Endothelial cell of umbilical vein (primary cell): ENCODE measurements around the gene ABCC11. TPM values are rescaled to one million over a fixed set of nuclear protein-coding genes. Genes with fewer than 3 reads are reported as not detected.

Experiments used
- BruUV-seq: library from RNA; stranded (reverse); fragments of 400-500 nt; replicated peaks from 2 replicates; lab custom pipeline; 2021; lab: Mats Ljungman, UMichigan
- CTCF ChIA-PET: fragments of 300-600, 350-600 bp; sonication (Branson Sonifier 250); formaldehyde crosslinking; loops from one replicate; lab custom pipeline; 2021; ENCODE audit warnings: antibody characterized with exemption, inconsistent platforms; lab: Charles Lee
- POLR2A ChIA-PET: fragments of 300-600, 350-600 bp; sonication (Branson Sonifier 250); formaldehyde crosslinking; loops from one replicate; lab custom pipeline; 2021; ENCODE audit warnings: antibody characterized with exemption, inconsistent platforms; lab: Charles Lee
- DNase-seq: peaks from one replicate; pipeline ENCODE4 v3.0.0-alpha.2; 2011; ENCODE audit warnings: low read depth, low spot score
- FAIRE-seq: peaks from 2 replicates; lab custom pipeline; 2011; peaks lifted over from hg19 to GRCh38; lab: Jason Lieb, UNC
- H2AFZ ChIP-seq: 2 replicates; pipeline ENCODE4 v1.6.0; 2012; ENCODE audit warnings: low read depth, low read length, control low read depth, inconsistent platforms
- H3K27ac ChIP-seq: 2 replicates; pipeline ENCODE4 v1.5.1; 2011; ENCODE audit warnings: low read depth, mild to moderate bottlenecking, control low read depth, low read length, moderate library complexity; ENCODE audit not compliant: insufficient read depth
- H3K27me3 ChIP-seq, 2 experiments: 2 replicates each; pipeline versions ENCODE4 v1.6.0 to v1.6.1; 2011; ENCODE audit warnings: low read length in 2 of 2, mixed read lengths in 1 of 2; ENCODE audit not compliant: control insufficient read depth in 2 of 2, insufficient read depth in 2 of 2
- H3K36me3 ChIP-seq, 2 experiments: 2 replicates in 1 of 2; 3 replicates in 1 of 2; pipeline ENCODE4 v1.5.1; 2011; ENCODE audit warnings: low read length in 2 of 2, mild to moderate bottlenecking in 1 of 2, moderate library complexity in 1 of 2; ENCODE audit not compliant: control insufficient read depth in 2 of 2, insufficient read depth in 2 of 2; ENCODE audit errors: extremely low read depth in 1 of 2
- H3K4me1 ChIP-seq: 3 replicates; pipeline ENCODE4 v1.5.1; 2011; ENCODE audit warnings: mild to moderate bottlenecking, low read length; ENCODE audit not compliant: control insufficient read depth, insufficient read depth; ENCODE audit errors: extremely low read depth
- H3K4me2 ChIP-seq: 2 replicates; pipeline ENCODE4 v1.6.1; 2011; ENCODE audit warnings: low read length, control low read depth, mixed read lengths; ENCODE audit not compliant: insufficient read depth
- H3K4me3 ChIP-seq, 3 experiments: fragments of 200-600 bp in 1 of 3; sonication (generic), shearing (Covaris generic) in 1 of 3; replicated peaks in 1 of 3; 2 replicates each; pipeline ENCODE4 v1.5.1; 2011 to 2016; ENCODE audit warnings: control low read depth in 3 of 3, low read length in 3 of 3, mild to moderate bottlenecking in 2 of 3, inconsistent platforms in 1 of 3, low read depth in 1 of 3, moderate library complexity in 1 of 3; ENCODE audit not compliant: insufficient read depth in 1 of 3
- H3K79me2 ChIP-seq: 2 replicates; pipeline ENCODE4 v1.6.0; 2012; ENCODE audit warnings: low read length, inconsistent platforms; ENCODE audit not compliant: control insufficient read depth, insufficient read depth
- H3K9ac ChIP-seq: replicated peaks from 2 replicates; pipeline ENCODE3; 2011; ENCODE audit warnings: low read length, control low read depth; ENCODE audit not compliant: insufficient read depth; ENCODE audit errors: extremely low read depth
- H3K9me1 ChIP-seq: replicated peaks from 3 replicates; pipeline ENCODE4 v1.6.0; 2011; ENCODE audit warnings: mild to moderate bottlenecking, low read length; ENCODE audit not compliant: control insufficient read depth, insufficient read depth; ENCODE audit errors: extremely low read depth
- H3K9me3 ChIP-seq: replicated peaks from 2 replicates; pipeline ENCODE4 v1.5.1; 2012; ENCODE audit warnings: low read length, inconsistent platforms; ENCODE audit not compliant: control insufficient read depth, insufficient read depth
- H4K20me1 ChIP-seq: replicated peaks from 2 replicates; pipeline ENCODE3; 2011; ENCODE audit warnings: mild to moderate bottlenecking, low read length; ENCODE audit not compliant: control insufficient read depth, insufficient read depth; ENCODE audit errors: extremely low read depth
- EZH2 ChIP-seq: IDR thresholded peaks from 2 replicates; pipeline ENCODE4 v1.6.1; 2012; ENCODE audit warnings: borderline replicate concordance, low read depth, mild to moderate bottlenecking, moderate library complexity, low read length, inconsistent platforms; ENCODE audit not compliant: severe bottlenecking
- FOS ChIP-seq: IDR thresholded peaks from 2 replicates; pipeline ENCODE4 v1.6.1; 2011; ENCODE audit warnings: mild to moderate bottlenecking, low read length, moderate library complexity, borderline replicate concordance; ENCODE audit not compliant: insufficient read depth
- JUN ChIP-seq: IDR thresholded peaks from 2 replicates; pipeline ENCODE4 v1.6.1; 2011; ENCODE audit warnings: borderline replicate concordance, low read depth; ENCODE audit not compliant: insufficient read length, insufficient read depth
- MAX ChIP-seq: IDR thresholded peaks from 2 replicates; pipeline ENCODE4 v1.6.1; 2011; ENCODE audit not compliant: insufficient read depth, insufficient read length
- MYC ChIP-seq: IDR thresholded peaks from one replicate; pipeline ENCODE4 v1.6.1; 2011; ENCODE audit warnings: mild to moderate bottlenecking, low read depth, low read length
- dilution Hi-C: fragments of 300-500 bp; cut with MboI; formaldehyde crosslinking; loops from one replicate; pipeline ENCODE4 v1.15.0; 2019; ENCODE audit warnings: low sequenced_read_pairs; ENCODE audit not compliant: extremely low pct_ligation_motif_present
- intact Hi-C: fragments of 100-400 bp; cut with micrococcal nuclease; formaldehyde crosslinking; loops from one replicate; pipeline ENCODE4 v1.10.0; 2022
- polyA plus RNA-seq, 4 experiments: library from polyadenylated mRNA; depleted of rRNA in 3 of 4; stranded (reverse) in 3 of 4; unstranded in 1 of 4; fragments of >200 nt; gene quantifications; 2 replicates each; pipeline versions ENCODE4 v1.2.1 to v1.2.3, GENCODE V29; 2011 to 2012; ENCODE audit warnings: missing spikeins in 1 of 4
- total RNA-seq: library from RNA; stranded (reverse); gene quantifications from 2 replicates; pipeline ENCODE4 v1.2.3, GENCODE V29; 2021
- TF ChIP-seq, protein P1 (sequence below), 2 donors: IDR thresholded peaks; 1 replicate in 1 of 2; 2 replicates in 1 of 2; pipeline ENCODE4 v1.5.1; 2011; ENCODE audit warnings: low read length in 2 of 2, mild to moderate bottlenecking in 2 of 2, moderate library complexity in 2 of 2, control low read depth in 1 of 2, inconsistent platforms in 1 of 2, low read depth in 1 of 2; ENCODE audit not compliant: insufficient read depth in 1 of 2; ENCODE audit errors: extremely low read depth in 1 of 2

Gene ABCC11
- total and polyA plus RNA-seq, 2 donors (not counting 3 experiments of a cell fraction or from before 2014, with no cell fraction given) = 0.08 TPM; not detected in 1

DNA sequence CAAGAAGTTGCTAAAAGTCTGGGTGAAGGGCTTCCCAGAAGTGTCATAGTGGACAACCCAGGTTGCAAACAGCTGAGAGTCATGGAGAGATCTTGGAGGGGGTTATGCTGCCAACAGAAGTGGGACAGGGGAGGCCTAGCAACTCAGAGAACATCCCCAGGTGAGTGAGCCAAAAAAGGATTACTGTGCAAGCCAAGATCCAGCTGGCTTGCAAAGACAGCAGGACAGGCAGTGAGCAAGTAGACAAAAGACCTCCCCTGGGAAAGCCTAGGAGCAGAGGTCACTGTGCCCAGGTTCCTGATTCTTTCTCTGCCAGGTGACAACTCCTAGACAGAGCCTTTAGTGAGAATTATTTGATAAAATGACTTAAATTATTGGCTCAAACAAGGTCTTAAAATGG is 12.7 kb downstream of the ABCC11 start:
- Histone ChIP-seq H2AFZ (no peak overlapping the region), H3K4me1 (no peaks in the 10 kb centered on the region), H3K9me1 (no peaks in the 10 kb centered on the region), H3K9ac (no peak overlapping the region), H3K36me3 (no peaks in the 10 kb centered on the region), H3K4me2 (no peak overlapping the region), H3K27me3 (peaks cover 0 to 2% of the 10 kb centered on the region in 2 experiments), H3K79me2 (no peaks in the 10 kb centered on the region), H3K4me3 (no peak overlapping the region), H3K9me3 (no peaks in the 10 kb centered on the region), H3K27ac (no peak overlapping the region), H4K20me1 (no peaks in the 10 kb centered on the region)
- TF ChIP-seq MAX (no peak), MYC (no peak)
- dilution Hi-C loops (no loop called here), intact Hi-C loops (no loop called here)
- ChIA-PET CTCF (interaction anchor here (2.6 to 5.9 kb wide), 2 partner anchors 389 to 395 kb away, joined by 10 to 85 read pairs; no protein-coding TSS in a partner anchor), POLR2A (no interaction called here)
- DNase-seq = no peak
- FAIRE-seq = no peak
- BruUV-seq = no TSS peak

- no peaks in the 10 kb centered on the region for H3K9me1 ChIP-seq
- intact Hi-C loops = loop anchor here (1.0 to 2.0 kb wide), 3 partner anchors 84 to 398 kb away; no protein-coding TSS in a partner anchor
- H3K4me2 ChIP-seq = no peak overlapping the region
- no peaks in the 10 kb centered on the region for H3K36me3 ChIP-seq
- no peaks in the 10 kb centered on the region for H3K4me1 ChIP-seq
- no peak overlapping the region for H2AFZ ChIP-seq
- H3K4me3 ChIP-seq = no peak overlapping the region
- TF ChIP-seq MYC (no peak), FOS (peak; percentile 28), EZH2 (no peak), MAX (no peak), JUN (no peak)
- TF ChIP-seq, protein P1, sequence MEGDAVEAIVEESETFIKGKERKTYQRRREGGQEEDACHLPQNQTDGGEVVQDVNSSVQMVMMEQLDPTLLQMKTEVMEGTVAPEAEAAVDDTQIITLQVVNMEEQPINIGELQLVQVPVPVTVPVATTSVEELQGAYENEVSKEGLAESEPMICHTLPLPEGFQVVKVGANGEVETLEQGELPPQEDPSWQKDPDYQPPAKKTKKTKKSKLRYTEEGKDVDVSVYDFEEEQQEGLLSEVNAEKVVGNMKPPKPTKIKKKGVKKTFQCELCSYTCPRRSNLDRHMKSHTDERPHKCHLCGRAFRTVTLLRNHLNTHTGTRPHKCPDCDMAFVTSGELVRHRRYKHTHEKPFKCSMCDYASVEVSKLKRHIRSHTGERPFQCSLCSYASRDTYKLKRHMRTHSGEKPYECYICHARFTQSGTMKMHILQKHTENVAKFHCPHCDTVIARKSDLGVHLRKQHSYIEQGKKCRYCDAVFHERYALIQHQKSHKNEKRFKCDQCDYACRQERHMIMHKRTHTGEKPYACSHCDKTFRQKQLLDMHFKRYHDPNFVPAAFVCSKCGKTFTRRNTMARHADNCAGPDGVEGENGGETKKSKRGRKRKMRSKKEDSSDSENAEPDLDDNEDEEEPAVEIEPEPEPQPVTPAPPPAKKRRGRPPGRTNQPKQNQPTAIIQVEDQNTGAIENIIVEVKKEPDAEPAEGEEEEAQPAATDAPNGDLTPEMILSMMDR (IDR thresholded peaks at IDR 0.05; ENCODE audit: extremely low read depth in 1 of 2, insufficient read depth in 1 of 2, low read depth in 1 of 2, low read length in 2 of 2) = no peak
- dilution Hi-C loops = no loop called here
- H3K9me3 ChIP-seq = no peaks in the 10 kb centered on the region
- peaks cover 0 to 2% of the 10 kb centered on the region in 2 experiments for H3K27me3 ChIP-seq
- BruUV-seq = no TSS peak
- H3K9ac ChIP-seq = no peak overlapping the region
- CTCF ChIA-PET = interaction anchor here (1.3 to 5.9 kb wide), 3 partner anchors 26 to 397 kb away, joined by 3 to 85 read pairs (median 54); no protein-coding TSS in a partner anchor
- no peaks in the 10 kb centered on the region for H3K79me2 ChIP-seq
- POLR2A ChIA-PET = no interaction called here
- DNase-seq (no peak), FAIRE-seq (no peak)
- no peak overlapping the region for H3K27ac ChIP-seq
- no peaks in the 10 kb centered on the region for H4K20me1 ChIP-seq
Observed at GRCh38 chr16:48232493-48233040, 14.8 kb downstream of the ABCC11 start.
